Head of caudate nucleus (tissue), 42 donors: ENCODE measurements around the gene NOP9.
A peak's percentile ranks its signal among the peaks of the same experiment; 100 is the strongest.

ENCODE experiments used
- DNase-seq, 42 donors: peaks; one replicate each; pipeline versions ENCODE4 v3.0.0 to v3.0.0-alpha.2; 2020 to 2021; ENCODE audit warnings: mixed read lengths in 7 of 42
- intact Hi-C: fragments of 100-400 bp; cut with DNase I; formaldehyde crosslinking; loops from one replicate; pipeline ENCODE4 v1.15.0; 2022

NOP9 gene, protein sequence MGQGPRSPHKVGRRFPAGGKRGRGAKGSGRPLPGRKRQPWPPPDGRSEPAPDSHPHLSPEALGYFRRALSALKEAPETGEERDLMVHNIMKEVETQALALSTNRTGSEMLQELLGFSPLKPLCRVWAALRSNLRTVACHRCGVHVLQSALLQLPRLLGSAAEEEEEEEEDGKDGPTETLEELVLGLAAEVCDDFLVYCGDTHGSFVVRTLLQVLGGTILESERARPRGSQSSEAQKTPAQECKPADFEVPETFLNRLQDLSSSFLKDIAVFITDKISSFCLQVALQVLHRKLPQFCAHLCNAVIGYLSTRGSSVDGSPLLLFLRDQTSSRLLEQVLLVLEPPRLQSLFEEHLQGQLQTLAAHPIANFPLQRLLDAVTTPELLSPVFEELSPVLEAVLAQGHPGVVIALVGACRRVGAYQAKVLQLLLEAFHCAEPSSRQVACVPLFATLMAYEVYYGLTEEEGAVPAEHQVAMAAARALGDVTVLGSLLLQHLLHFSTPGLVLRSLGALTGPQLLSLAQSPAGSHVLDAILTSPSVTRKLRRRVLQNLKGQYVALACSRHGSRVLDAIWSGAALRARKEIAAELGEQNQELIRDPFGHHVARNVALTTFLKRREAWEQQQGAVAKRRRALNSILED

DNA sequence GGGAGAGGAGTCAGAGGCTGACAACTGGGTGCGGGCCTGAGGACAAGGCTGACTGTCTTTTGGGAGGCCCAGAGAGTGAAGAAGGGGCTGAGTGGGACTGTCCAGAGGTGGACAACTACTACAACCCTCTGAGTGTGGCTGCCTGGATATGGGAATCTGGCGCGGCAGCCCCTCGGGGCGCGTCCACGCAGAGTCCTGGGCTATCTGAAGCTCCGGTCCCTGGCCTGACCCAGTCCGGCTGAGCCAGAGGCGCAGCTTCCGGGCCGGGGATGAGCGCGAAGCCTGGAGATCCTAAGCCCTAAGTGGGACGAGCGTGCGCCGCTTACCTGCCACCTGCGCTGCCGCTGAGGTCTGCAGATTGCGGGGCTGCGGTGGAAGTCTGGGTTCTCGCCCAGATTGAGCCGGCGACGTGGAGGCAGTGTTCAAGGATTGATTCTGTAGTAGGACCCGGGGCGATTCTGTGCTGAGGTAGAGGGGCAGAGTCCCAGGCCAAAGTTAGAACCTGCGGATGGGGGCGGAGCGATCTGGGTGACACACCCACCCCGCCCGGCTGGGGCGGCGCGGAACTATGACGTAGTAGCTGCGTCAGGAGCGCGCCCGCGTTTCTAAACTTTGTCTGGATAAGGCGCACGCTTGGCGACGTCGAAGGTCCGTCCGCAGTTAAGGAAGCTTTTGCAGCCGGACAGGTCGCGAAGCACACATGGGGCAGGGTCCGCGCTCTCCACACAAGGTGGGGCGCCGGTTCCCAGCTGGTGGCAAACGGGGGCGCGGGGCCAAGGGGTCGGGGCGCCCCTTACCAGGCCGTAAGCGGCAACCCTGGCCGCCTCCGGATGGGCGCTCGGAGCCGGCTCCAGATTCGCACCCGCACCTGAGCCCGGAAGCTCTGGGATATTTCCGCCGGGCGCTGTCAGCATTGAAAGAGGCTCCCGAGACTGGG, at the start of gene NOP9, which contains the start of gene DHRS1:
NOP9 (plus strand) TSS at position 596 of the 937 bp plus-strand sequence; CDS start at position 701, 105 bp downstream.
DHRS1 (minus strand) TSS at position 526 of the 937 bp plus-strand sequence. CDS start 674 bp downstream, outside the sequence.
- peak; percentile 85 to 97 (median 94) for DNase-seq
- intact Hi-C loops = loop anchor here (5.0 kb wide), 1 partner anchor 57 kb away; the partner anchor contains the start of gene TINF2

- intact Hi-C loops = no loop called here
- no peak for DNase-seq
Observed at GRCh38 chr14:24250354-24250753, 49.3 kb upstream of the NOP9 start.

DNA sequence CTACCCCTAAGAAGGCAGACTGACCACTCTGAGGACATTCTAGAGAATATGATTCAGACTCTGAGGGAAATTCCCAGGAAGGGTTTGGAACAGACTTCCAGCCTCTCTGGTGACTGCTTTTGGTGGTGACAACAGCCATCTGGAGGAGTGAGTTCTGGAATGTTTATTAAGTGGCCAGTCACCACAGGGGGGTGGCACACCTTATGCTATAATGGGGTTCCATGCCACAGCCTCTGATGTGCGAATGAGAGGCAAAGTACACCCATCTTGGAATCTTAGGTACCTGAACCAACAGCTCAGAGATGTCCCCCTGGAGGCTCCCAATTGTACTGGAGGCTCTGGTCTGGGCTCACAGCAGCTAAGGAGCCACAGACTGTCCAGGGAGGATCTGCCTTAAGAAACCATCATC, 47.8 kb upstream of the NOP9 start:
- no peak for DNase-seq
- intact Hi-C loops = no loop called here

DNA sequence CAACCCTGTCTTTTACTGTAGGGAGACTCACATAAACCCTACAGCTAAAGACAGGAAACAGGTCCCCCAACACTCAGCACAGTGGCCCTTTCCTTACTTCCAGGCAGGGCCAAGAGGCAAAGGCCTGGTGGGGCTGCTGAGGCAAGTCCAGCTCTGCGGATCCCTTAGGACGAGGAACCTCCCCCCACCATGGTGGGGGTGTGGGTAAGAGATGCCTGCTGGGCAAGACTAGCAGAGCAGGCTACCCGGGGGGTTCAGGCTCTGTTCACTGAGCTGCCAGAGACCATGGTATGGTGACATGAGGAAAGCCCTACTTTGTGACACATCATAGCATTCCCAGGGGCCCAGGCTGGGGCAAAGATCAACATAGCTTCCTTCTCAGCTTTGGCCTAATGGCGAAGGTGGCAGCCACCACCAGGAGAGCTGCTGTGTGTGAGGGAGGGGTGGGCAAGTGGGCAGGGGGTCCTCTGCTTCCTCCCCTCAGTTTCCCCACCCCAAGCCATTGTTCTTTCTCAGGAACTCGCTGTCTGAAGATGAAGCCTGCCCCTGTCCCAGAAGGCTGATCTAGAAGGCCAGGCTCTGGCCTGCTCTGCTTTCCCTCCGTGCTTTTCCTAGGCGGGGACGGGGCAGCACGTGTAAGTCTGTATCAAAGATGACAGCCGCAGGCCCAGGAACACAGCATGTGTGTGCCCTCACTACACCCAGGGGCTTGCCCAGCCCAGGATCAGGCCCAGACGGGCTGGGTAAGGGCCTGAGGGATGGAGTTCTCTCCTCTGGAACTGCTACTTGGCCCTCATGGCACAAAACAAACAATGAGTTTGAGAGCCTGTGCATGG, 47.1 kb upstream of the NOP9 start:
- intact Hi-C loops = no loop called here
- no peak for DNase-seq

GRCh38 chr14:24253936-24254335, 45.7 kb upstream of the NOP9 start:
- intact Hi-C loops = no loop called here
- no peak for DNase-seq

DNA sequence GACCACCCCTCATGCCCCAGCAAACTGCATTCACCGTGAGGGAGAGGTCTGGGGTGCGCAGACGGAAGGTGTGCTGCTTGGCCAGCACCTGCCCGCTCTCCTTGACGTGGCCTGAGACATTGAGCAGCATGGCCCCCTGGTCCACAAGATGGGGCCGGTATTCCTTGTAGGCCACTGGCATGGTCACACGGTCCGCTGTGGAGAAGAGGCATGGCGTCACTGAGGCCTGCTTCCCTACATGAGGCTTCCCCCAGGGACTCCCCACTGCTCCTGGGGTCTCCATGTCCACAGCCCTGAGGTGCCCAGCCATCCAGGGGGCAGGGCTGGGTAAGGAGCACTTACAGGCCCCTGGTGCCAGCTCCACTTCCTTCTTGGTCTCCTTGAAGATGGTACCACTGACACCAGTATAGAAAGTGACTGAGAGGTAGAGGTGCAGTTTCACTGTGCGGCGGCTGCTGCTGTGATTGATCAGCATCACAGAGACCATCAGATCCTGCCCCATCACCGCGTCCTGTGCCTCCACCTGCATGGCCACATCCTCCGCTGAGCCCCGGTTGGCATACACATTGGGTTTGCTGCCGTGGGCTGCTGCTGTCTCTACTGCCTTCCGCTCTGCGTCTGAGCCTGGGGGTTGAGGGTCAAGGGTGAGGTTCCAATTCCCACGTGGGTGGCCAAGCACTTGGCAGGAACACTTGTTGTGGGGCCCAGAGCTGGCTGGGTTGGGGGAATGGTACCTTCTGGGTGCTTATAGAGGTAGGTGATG, 44.8 kb upstream of the NOP9 start:
- no peak for DNase-seq

GRCh38 chr14:24255438-24255837, 44.2 kb upstream of the NOP9 start:
- DNase-seq = no peak
- intact Hi-C loops = no loop called here

More for the DNA sequence above, 44.8 kb upstream of the NOP9 start:
- intact Hi-C loops = no loop called here

GRCh38 chr14:24255931-24256711, 43.5 kb upstream of the NOP9 start:
- DNase-seq = no peak
- intact Hi-C loops = no loop called here

DNA sequence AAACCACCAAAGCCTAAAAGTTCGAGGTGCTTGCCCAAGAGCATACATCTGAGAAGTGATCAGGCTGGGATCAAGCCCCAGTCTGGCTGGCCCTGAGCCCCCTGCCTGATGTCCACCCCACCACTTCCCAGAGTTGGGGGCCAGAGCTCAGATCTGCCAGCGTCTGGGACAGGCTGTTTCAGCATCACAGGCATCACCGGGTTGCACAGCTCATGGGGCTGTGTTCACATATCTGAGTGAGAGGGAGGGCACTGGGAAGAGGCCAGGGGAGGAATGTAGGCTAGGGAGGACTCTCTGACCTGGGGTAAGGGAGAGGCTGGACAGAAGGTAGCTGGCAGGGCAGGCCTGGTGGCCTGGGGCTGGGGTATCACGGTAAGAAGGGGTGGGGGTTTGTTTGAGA, 42.7 kb upstream of the NOP9 start:
- intact Hi-C loops = no loop called here
- DNase-seq = no peak

DNA sequence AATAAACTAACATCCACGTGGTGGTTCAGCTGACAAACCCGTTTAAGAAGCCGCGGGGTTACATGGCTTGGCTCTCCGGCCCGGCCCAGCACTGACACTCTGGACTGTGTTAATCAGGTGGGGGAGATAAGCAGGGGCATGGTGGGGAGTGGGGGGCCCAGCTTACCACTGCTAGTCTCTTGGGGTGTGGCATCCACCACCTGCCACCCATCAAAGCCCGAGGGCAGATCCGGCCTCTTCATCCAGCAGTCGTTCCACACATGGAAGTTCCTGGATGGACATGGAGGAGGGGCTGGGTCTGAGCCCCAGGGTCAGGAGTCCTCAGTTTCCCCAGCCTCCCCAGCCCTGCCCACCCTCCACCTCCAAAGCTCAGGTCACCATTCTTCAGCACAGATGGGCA, 41.5 kb upstream of the NOP9 start:
- no peak for DNase-seq
- intact Hi-C loops = no loop called here

- DNase-seq = no peak
- intact Hi-C loops = no loop called here
Observed at GRCh38 chr14:24258548-24259265, 40.9 kb upstream of the NOP9 start.

- intact Hi-C loops = no loop called here
Observed at GRCh38 chr14:24259282-24260025, 40.2 kb upstream of the NOP9 start.

DNA sequence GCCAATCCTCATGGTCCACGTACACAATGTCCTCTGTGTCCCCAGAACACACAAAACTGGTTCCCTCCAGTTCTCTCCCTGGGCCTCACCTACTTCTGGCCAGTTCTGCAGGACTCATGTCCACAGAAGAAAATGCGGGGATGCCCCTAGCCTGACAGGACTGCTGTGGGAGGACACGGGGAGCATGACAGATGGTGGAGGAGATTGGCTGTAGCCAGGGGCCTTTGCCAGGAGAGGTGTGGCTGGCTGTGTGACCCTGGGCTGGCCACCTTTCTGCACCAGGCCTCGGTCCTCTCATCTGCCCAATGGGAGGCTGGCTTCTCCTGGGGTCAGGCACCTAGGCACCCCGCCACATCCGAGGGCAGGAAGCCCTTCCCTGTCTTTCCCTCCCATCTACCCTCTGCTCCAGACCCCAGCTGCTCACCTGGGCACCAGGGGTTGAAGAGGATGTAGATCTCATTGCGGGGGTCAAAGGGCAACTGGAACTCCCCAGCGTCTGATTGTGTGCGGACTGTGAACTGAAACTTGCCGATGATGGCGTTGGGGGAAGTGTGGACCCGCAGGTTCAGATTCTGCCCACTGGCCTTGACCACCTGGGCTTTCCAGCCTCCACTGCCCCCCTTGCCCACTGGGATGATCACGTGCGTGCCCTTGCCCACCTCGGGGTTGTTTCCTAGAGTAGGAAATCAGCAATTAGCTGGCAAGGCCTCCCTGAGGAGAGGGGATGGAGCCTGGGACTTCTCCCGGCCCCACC, 39.4 kb upstream of the NOP9 start:
- intact Hi-C loops = no loop called here
- DNase-seq = no peak

More at GRCh38 chr14:24259282-24260025, 40.2 kb upstream of the NOP9 start:
- no peak for DNase-seq

DNA sequence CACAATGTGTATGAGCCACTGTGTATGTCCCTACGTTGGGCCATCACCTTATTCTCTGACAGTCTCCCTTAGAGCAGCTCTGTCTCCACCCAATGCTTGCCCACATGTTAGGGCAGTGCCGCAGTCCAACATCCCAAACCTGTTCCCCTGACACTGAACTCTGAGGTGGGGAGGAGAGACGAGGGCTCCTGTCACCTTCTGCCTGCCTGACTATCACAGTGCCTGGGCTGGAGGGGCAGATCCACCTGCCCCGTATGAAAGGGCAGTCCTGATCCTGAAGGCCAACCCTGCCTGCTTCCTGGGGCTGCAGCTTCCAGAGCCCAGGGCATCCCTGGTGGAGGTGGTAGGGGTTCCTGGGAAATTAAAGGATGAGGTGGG, 38.9 kb upstream of the NOP9 start:
- DNase-seq = no peak
- intact Hi-C loops = no loop called here
